HG03575 (cell line): ENCODE results near the gene GPR21.

Experiments used
- ATAC-seq: cut with Tn5 transposase; IDR thresholded peaks from one replicate; pipeline ENCODE4 v1.9.1; 2021; ENCODE audit not compliant: unreplicated experiment, insufficient number of reproducible peaks, low FRiP score; ENCODE audit errors: extremely low read depth

GPR21 gene

DNA sequence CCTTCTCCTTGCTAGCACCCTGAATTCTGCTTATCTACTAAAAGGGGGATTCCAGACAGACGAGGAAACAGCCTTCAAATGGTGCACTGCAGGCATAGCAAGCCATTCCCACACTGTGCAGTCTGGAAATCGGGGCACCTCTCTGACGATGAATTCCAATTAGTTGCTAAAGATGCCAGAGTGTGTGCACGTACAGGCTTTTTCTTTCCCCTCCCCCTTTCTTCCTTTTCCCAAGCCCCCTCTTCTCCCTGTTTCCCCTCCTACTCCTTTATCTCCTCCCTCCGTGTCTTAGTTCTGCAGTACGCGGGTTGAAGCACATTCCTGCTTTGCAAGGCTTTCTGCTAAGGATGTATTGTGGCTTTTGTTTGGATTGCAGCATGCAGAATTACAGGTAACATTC, at the start of gene GPR21:
TSS of gene GPR21 (plus strand) at position 316 of the 400 bp plus-strand sequence. CDS start 900 bp downstream, outside the sequence.
- ATAC-seq: no peak

DNA sequence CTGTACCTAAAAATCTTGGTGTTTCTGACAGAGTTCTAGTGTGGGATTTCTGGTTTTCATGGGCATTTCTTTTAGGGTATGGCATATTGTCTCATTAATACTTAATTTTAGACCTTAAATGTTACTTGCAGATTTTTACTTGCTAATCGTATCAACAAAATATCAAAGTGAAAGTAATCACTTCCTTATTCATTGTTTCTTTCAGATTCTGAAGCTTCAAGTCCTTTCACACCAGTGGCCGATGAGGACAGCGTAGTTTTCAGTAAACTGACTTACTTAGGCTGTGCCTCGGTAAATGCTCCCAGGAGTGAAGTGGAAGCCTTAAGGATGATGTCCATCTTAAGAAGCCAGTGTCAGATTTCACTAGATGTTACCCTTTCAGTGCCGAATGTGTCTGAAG, 47.5 kb upstream of the GPR21 start:
- no peak for ATAC-seq

GRCh38 chr9:122988141-122988540, 45.3 kb upstream of the GPR21 start:
- ATAC-seq: no peak

- ATAC-seq: no peak
These were observed 44.4 kb upstream of the GPR21 start for GRCh38 chr9:122988920-122989621.

GRCh38 chr9:122991370-122991830, 42.1 kb upstream of the GPR21 start:
- no peak for ATAC-seq

DNA sequence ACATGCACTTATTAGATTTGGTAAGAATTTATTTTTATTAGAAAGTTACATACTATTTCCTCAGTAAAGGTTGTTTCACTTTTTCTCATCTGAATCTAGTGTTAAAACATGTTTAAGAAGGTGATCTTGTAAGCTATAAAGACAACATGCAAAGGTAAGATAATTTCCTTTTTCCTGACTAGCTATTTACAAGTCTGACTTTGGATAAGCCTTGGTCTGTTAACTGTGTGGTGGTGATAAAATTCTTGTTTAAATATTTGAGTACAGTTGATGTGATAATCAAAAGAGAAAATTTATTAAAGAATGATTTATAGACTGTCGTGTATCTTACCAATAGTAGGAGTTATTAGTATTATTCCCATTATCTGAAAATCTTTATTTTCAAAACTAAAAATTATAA, 36.9 kb upstream of the GPR21 start:
- ATAC-seq: no peak

DNA sequence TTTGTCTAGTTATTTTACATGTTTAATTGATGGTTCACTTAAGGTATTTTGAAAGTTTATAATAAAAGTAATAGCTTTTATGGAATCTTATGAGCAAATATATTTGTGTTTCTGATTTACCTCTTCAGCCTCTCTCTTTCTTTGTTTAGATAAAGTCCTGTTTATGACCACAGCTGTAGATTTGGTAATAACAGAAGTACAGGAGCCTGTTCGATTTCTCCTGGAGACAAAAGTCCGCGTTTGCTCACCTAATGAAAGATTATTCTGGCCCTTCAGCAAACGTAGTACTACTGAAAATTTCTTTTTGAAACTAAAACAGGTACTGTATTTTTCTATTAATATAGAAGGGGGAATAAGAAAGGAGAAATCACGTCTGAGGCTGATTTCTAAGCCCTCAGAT, 35.0 kb upstream of the GPR21 start:
- no peak for ATAC-seq

DNA sequence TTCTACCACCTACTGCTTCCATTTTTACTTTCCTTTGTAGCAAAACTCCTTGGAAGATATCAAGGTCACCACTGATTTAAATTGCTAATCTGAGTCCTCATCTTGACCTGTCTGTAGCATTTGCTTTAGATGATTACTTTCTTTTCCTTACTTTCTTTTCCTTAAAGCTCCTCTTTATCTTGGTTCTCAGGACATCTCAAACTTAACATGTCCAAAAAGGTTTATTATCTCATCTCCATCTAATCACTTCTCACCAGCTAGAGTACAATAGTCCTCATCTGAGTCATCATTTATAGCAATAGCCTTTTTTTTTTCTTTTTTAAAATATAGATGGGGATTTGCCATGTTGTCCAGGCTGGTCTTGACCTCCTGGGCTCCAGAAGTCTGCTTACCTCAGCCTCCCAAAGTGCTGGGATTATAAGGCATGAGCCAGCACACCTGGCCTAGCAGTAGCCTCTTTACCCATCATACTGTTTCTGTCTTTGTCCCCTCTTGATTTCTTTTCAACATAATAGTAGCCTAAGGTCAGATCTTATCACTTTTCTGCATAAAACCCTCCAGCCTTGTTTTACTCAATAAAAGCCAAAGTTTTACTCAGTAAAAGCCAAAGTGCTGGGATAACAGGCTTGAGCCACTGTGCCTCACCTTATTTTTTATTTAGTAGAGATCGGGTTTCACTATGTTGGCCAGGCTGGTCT, 32.9 kb upstream of the GPR21 start:
- ATAC-seq: no peak

DNA sequence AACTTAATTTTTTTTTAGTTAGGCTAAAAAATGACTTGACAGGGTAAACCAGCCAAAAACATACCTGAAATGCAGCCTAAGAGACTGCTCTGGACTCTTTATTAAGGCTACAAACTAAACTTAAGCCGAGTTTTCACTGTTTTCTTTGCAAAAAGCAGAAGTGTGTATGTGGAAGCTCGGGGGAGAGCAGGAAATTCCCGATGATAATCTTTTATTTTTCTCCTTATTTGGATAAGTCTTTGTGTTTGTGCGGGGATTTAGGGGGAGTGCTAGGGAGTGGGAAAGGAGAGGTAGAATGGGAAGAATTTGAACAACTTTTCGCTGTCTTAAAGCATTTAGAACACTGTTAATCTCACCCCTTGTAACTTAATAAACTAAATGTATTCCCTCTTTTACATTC, 30.7 kb upstream of the GPR21 start:
- ATAC-seq: no peak

GRCh38 chr9:123003466-123003865, 30.0 kb upstream of the GPR21 start:
- ATAC-seq: no peak

DNA sequence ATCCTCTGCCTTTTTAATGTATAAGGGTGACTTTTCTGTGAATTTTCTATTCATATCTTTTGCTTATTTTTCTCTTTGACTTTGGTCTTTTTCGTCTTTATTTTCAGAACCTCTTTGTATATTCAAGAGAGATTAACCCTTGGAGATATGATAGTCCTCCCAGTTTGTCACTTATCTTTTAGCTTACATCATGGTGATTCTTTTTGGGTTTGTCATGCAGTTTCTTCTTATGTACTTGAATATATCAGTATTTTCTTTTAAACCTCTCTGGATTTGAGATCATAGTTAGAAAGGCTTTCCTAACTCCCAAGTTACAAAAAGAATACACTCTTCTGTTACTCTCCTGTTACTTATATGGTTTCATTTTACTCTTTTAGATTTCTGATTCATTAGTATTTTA, 27.5 kb upstream of the GPR21 start:
- no peak for ATAC-seq

DNA sequence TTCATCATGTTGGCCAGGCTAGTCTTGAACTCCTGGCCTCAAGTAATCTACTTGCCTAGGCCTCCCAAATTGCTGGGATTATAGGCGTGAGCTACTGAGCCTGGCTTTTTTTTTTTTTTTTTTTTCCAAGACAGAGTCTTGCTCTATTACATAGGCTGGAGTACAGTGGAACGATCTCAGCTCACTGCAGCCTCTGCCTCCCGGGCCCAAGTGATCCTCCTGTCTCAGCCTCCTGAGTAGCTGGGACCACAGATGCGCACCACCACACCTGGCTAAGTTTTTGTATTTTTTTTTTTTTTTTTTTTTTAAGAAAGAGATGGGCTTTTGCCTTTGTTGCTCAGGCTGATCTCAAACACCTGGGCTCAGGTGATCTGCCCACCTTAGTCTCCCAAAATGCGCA, 26.2 kb upstream of the GPR21 start:
- ATAC-seq: no peak

DNA sequence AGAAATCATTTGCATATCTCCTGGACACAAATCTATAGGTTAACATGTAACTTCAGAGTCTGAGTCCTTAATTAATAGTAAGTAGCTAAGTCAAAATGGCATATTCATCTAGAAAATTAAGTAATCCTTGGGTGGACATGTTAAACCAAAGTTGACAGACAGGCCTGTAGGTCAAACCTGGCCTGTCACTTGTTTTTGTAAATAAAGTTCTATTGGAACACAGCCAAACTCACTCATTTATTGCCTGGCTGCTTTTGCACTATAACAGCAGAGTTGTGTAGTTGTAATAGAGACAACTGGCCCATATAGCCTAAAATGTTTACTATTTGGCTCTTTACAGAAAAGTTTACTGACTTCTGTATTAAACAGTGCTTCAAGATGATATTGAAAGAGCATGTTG, 24.6 kb upstream of the GPR21 start:
- no peak for ATAC-seq

DNA sequence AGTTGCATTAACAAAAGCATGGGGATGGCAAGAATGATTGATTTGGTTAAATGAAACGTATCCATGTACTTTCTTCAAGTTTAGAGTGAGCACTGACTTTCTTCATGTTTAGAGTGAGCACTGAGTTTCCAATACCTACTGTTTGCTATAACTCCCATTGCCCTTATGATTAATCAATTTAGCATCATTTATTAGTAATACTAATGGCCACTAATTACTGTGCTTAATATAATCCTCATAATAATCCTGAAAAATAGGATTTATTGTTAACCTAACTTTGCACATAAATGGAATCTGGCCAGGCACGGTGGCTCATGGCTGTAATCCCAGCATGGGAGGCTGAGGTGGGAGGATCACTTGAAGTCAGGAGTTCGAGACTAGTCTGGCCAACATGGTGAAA, 22.1 kb upstream of the GPR21 start:
- no peak for ATAC-seq

- ATAC-seq: no peak
These were observed 21.5 kb upstream of the GPR21 start for GRCh38 chr9:123011878-123012528.

DNA sequence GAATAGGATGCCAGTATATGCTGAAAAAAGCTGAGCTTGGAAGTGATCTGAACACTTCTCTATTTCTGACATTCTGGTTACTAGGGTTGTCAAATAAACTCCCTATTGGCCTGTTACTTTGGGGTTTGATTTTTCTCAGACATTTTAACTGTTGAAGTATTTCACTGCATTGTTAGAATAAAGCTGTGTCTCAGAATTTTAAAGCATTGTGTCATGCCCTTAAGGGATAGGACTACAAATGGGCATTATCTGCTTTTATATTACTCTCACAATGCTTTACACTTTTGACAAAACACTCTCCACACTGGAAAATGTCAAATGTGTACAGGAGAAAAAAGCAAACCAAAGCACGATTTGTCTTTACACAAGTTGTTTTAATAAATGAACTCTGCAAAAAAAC, 16.8 kb upstream of the GPR21 start:
- ATAC-seq: no peak

- ATAC-seq: no peak
These were observed 12.7 kb upstream of the GPR21 start for GRCh38 chr9:123020796-123021195.

GRCh38 chr9:123026425-123026824, 7.0 kb upstream of the GPR21 start:
- ATAC-seq: no peak

GRCh38 chr9:123027517-123027916, 6.0 kb upstream of the GPR21 start:
- ATAC-seq: no peak

DNA sequence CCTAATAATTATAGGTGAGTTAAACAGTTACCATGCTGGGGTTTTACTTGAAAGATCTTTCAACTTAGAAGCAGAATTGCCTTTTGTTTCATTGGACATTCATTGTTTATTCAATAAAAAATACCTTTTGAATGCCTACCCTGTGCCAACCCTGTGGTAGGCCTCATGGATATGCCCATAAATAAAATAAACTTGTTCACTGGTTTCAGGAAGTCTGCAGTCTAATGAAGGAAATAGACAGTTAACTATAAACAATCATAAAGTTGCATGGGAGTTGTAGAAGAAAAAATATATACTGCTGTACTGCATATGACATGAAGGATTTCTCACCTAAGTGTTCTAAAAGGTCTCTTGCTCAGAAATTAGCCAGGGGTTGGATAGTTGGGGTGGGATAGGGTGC, 5.3 kb upstream of the GPR21 start:
- ATAC-seq: no peak
